Body of pancreas (tissue), 4 donors: ENCODE measurements around the gene CCDC158.

Source experiments
- CTCF ChIP-seq, 7 experiments: fragments of 450-650 bp in 4 of 7; fragments of 200-600 bp in 3 of 7; sonication (generic) in 3 of 7; IDR thresholded peaks; one replicate each; pipeline ENCODE4 v1.5.1; 2016 to 2019; ENCODE audit warnings: antibody characterized with exemption in 7 of 7
- POLR2A ChIP-seq, 3 donors: fragments of 450-650 bp; IDR thresholded peaks; one replicate each; pipeline ENCODE4 v1.6.1; 2016; ENCODE audit warnings: antibody characterized with exemption in 3 of 3, mild to moderate bottlenecking in 2 of 3

- no peak for TF ChIP-seq CTCF (IDR thresholded peaks at IDR 0.05)
- no peak for TF ChIP-seq POLR2A (IDR thresholded peaks at IDR 0.05)
These were observed 37.9 kb downstream of the CCDC158 start for GRCh38 chr4:76383001-76383400.
